Stomach (tissue), 9 donors: ENCODE data around the gene BHLHE40. TPM values are rescaled to one million over a fixed set of nuclear protein-coding genes. Genes with fewer than 3 reads are reported as not detected.

Experiments used
- DNase-seq, 2 donors: peaks; one replicate each; pipeline versions ENCODE4 v3.0.0 to v3.0.0-alpha.2; 2013 to 2019
- H3K27ac ChIP-seq, 5 donors: fragments of 200-600 bp in 4 of 5; sonication (generic) in 4 of 5; one replicate each; pipeline ENCODE4 v1.5.1; 2013 to 2019; ENCODE audit warnings: mild to moderate bottlenecking in 1 of 5, moderate library complexity in 1 of 5
- H3K27me3 ChIP-seq, 3 donors: fragments of 200-600 bp; sonication (generic); one replicate each; pipeline ENCODE4 v1.5.1; 2017 to 2019; ENCODE audit warnings: mixed run types in 1 of 3
- H3K36me3 ChIP-seq, 4 donors: fragments of 200-600 bp; sonication (generic); 1 replicate in 3 of 4; 2 replicates in 1 of 4; pipeline ENCODE4 v1.5.1; 2016 to 2019
- H3K4me1 ChIP-seq, 4 donors: fragments of 200-600 bp; sonication (generic); one replicate each; pipeline ENCODE4 v1.5.1; 2016 to 2019
- H3K4me3 ChIP-seq, 4 donors: fragments of 200-600 bp; sonication (generic) in 3 of 4; one replicate each; pipeline ENCODE4 v1.5.1; 2016 to 2019; ENCODE audit warnings: mild to moderate bottlenecking in 1 of 4
- H3K9me3 ChIP-seq, 4 donors: fragments of 200-600 bp; sonication (generic); one replicate each; pipeline ENCODE4 v1.5.1; 2016 to 2019
- CTCF ChIP-seq, 7 experiments: fragments of 450-650 bp in 4 of 7; fragments of 200-600 bp in 3 of 7; sonication (generic) in 3 of 7; IDR thresholded peaks; one replicate each; pipeline ENCODE4 v1.5.1; 2016 to 2019; ENCODE audit warnings: antibody characterized with exemption in 7 of 7, control low read depth in 2 of 7, mild to moderate bottlenecking in 1 of 7
- EP300 ChIP-seq: sonication (generic); formaldehyde crosslinking; IDR thresholded peaks from one replicate; pipeline ENCODE4 v1.6.1; 2017; ENCODE audit warnings: antibody characterized with exemption
- POLR2A ChIP-seq, 4 donors: fragments of 450-650 bp; IDR thresholded peaks; one replicate each; pipeline ENCODE4 v1.6.1; 2016; ENCODE audit warnings: antibody characterized with exemption in 4 of 4, control low read depth in 2 of 4, mild to moderate bottlenecking in 1 of 4, moderate library complexity in 1 of 4
- POLR2AphosphoS5 ChIP-seq, 3 donors: sonication (generic); formaldehyde crosslinking; IDR thresholded peaks; one replicate each; pipeline ENCODE4 v1.6.1; 2016; ENCODE audit warnings: antibody characterized with exemption in 3 of 3
- WGBS, 5 donors: extraction: QIAGEN DNeasy Blood & Tissue Kit in 3 of 5; methylation state at CpG; one replicate each; pipeline versions ENCODE4 v1.1.5 to v1.1.7; 2013 to 2018; 5-methylcytosine and 5-hydroxymethylcytosine counted together
- intact Hi-C: fragments of 100-400 bp; cut with DNase I; formaldehyde crosslinking; loops from one replicate; pipeline ENCODE4 v1.15.1; 2023; ENCODE audit warnings: low total_unique reads
- polyA plus RNA-seq, 3 donors: library from polyadenylated mRNA; stranded (reverse); fragments of 200-250 nt; gene quantifications; one replicate each; pipeline ENCODE4 v1.2.3, GENCODE V29; 2013
- total RNA-seq, 5 donors: library from RNA; depleted of rRNA; stranded (reverse); fragments of >200 nt; gene quantifications; one replicate each; pipeline versions ENCODE4 v1.1.0 to v1.2.3, GENCODE V29; 2014 to 2016
- donor health status: healthy with polysubstance abuse.
- donor health status: Bipolar disorder and iron deficiency.
- donor health status: healthy.

The BHLHE40 gene
- total and polyA plus RNA-seq, 8 donors, result 7.6 to 39.7 (median 25.4) TPM

GRCh38 chr3:5007873-5008272, 28.6 kb downstream of the BHLHE40 start:
- Histone ChIP-seq H3K9me3 (no peaks in the 10 kb centered on the region), H3K36me3 (no peaks in the 10 kb centered on the region), H3K4me3 (no peak overlapping the region), H3K27ac (no peak overlapping the region), H3K27me3 (no peaks in the 10 kb centered on the region), H3K4me1 (peaks cover 0 to 27% (median 3%) of the 10 kb centered on the region in 4 donors)
- 82 to 96% (median 89%) methylated on average over 6 of the region's 6 CpGs for WGBS, 5 donors
- intact Hi-C loops, result no loop called here
- DNase-seq, result no peak
- TF ChIP-seq CTCF (IDR thresholded peaks at IDR 0.05) (no peak), POLR2A (IDR thresholded peaks at IDR 0.05) (no peak), EP300 (no peak), POLR2AphosphoS5 (IDR thresholded peaks at IDR 0.05) (no peak)

GRCh38 chr3:5009506-5010109, 30.4 kb downstream of the BHLHE40 start:
- 71 to 92% (median 79%) methylated on average over 10 to 12 of the region's 12 CpGs for WGBS, 5 donors
- intact Hi-C loops, result no loop called here
- H3K4me3 ChIP-seq, result no peak overlapping the region
- DNase-seq, result no peak
- no peaks in the 10 kb centered on the region for H3K9me3 ChIP-seq
- H3K27ac ChIP-seq, result no peak overlapping the region
- H3K4me1 ChIP-seq, result peaks cover 0 to 39% (median 5%) of the 10 kb centered on the region in 4 donors
- no peaks in the 10 kb centered on the region for H3K36me3 ChIP-seq
- no peaks in the 10 kb centered on the region for H3K27me3 ChIP-seq
- TF ChIP-seq CTCF (IDR thresholded peaks at IDR 0.05) (no peak), EP300 (no peak), POLR2AphosphoS5 (IDR thresholded peaks at IDR 0.05) (no peak), POLR2A (IDR thresholded peaks at IDR 0.05) (no peak)

DNA sequence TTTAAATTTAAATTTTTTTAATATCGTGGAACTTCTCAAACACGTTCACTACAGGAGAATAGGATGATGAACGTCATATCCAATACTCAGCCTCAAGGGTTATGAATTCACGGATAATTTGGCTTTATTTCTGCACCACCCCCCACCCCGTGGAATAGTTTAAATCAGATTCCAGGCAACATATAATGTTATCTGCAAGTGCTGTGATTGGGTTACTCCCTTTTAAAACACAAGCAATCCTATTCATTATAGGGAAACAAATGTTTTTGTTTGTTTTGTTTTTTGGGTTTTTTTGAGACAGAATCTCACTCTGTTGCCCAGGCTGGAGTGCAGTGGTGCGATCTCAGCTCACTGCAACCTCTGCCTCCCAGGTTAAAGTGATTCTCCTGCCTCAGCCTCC, 30.9 kb downstream of the BHLHE40 start:
- H3K9me3 ChIP-seq, result no peaks in the 10 kb centered on the region
- no peak overlapping the region for H3K4me3 ChIP-seq
- TF ChIP-seq POLR2AphosphoS5 (IDR thresholded peaks at IDR 0.05), result no peak
- no peak for TF ChIP-seq CTCF (IDR thresholded peaks at IDR 0.05)
- TF ChIP-seq EP300, result no peak
- TF ChIP-seq POLR2A (IDR thresholded peaks at IDR 0.05), result no peak
- H3K27ac ChIP-seq, result no peak overlapping the region
- peaks cover 0 to 39% (median 5%) of the 10 kb centered on the region in 4 donors for H3K4me1 ChIP-seq
- DNase-seq, result no peak
- H3K36me3 ChIP-seq, result no peaks in the 10 kb centered on the region
- intact Hi-C loops, result no loop called here
- no peaks in the 10 kb centered on the region for H3K27me3 ChIP-seq
- 84 to 87% (median 87%) methylated on average over 6 of the region's 6 CpGs for WGBS, 5 donors

DNA sequence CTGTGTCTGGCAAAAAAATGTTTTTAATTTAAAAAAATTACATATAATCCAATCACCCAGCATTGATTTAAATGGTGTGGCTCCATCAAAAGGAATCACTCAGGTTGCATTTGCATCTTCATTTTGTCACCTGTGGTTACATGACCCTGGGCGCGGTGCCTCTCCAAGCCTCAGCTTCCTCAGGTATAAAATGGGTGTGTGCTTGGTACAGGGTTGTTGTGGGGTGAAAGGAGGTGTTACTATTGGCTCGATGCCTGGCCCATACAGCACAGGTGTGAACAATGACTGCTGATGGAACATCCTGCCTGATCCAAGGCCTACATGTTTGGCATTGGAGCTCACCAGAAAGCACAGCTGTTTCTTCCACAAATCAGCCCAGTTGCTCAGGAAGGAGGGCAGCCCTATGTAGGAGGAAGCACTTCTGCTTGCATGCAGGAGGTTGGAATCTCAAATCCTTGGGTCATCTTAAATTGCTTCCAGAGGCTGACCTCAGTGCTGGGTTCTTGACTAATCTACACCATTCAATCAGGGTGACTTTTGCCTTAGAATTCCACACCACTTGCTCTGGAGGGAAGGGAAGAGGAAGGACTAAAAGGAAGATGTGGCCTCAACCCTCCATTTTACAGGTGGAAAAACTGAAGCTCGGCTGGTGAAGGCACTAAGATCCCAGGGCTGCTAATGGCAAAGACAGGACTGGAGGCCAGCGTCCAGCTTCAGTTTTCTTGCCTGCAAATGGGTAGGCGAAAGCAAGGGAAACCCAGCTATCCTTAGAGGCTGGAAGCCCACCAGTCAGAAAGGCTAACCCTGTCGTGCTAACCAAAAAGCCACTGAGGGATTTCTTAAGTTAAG, 31.7 kb downstream of the BHLHE40 start:
- intact Hi-C loops, result no loop called here
- TF ChIP-seq CTCF (IDR thresholded peaks at IDR 0.05), result no peak
- TF ChIP-seq EP300, result no peak
- no peak for TF ChIP-seq POLR2A (IDR thresholded peaks at IDR 0.05)
- TF ChIP-seq POLR2AphosphoS5 (IDR thresholded peaks at IDR 0.05), result no peak
- peaks cover 0 to 39% (median 5%) of the 10 kb centered on the region in 4 donors for H3K4me1 ChIP-seq
- no peak for DNase-seq
- H3K36me3 ChIP-seq, result no peaks in the 10 kb centered on the region
- H3K27ac ChIP-seq, result peak overlapping the region in 1 of 5 donors; percentile 68
- H3K27me3 ChIP-seq, result no peaks in the 10 kb centered on the region
- H3K4me3 ChIP-seq, result no peak overlapping the region
- WGBS, 5 donors, result 73 to 84% (median 82%) methylated on average over 7 of the region's 7 CpGs
- no peaks in the 10 kb centered on the region for H3K9me3 ChIP-seq
